NCI-H2196 (cell line): ENCODE measurements around the gene TSPAN9.

Source experiments
- DNase-seq: peaks from one replicate; lab custom pipeline; 2025; ENCODE audit not compliant: unreplicated experiment; lab: John Stamatoyannopoulos, UW

The TSPAN9 gene

DNA sequence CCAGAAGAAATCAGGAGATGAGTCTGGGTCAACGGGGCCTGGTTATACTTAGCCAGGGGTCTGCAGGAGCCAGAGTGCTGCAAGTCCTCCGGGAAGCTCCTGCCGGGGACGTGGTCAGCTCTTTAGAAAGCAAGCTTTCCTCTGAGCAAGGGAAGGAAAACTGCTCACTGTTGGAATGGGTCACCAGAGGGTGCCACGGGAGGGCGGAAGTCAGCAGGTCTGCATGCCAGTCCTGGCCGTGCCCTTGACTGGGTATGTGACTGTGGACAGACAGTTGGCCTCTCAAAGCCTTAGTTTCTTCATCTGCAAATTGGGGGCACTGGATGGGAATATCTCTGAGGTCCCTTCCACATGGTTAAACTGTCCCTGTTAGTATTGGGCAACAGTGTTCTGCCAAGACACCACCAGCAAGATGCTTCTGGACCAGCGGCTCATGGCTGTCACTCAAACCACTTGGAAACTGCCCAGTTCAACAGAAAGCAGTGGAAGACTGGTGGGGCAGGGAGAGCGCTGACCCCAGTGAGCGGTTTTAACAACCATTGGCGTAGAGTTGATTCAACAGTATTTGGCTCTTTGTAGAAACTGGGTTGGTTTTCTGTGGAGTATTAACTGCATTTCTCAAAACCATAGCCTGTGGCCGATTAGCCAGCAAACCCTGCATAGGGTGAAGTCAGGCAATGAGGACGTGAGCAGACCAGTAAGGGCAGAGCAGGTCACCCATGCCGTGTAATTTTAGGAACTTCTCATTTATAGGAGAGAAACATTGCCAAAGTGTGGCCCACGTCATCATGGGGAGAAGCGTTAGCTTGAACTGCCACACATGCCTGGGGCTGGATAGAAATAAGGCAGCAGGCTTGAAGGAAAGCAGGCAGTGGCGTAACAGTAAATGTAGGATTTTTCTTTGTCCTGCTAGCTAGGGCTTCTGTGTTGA, 249.9 kb downstream of the TSPAN9 start:
- DNase-seq: no peak

DNA sequence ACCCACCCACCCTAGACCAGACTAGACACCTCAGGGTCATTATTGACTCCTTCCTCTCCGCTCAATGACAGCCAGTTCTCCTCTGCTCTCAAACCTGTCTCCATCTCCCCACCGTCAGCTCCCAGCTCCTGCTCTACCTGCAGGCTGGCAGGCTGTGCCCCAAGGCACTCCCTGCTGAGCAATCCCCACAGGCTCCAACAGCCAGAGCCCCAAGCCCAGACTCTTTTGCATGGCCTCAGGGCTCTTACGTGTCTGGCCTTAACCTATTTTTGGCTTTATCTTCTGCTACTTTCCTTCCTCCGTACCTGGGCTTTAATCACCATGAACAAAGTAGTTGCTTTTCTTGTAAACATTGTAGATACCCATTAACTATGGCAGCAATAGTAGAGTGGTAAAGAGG, 250.9 kb downstream of the TSPAN9 start:
- no peak for DNase-seq

DNA sequence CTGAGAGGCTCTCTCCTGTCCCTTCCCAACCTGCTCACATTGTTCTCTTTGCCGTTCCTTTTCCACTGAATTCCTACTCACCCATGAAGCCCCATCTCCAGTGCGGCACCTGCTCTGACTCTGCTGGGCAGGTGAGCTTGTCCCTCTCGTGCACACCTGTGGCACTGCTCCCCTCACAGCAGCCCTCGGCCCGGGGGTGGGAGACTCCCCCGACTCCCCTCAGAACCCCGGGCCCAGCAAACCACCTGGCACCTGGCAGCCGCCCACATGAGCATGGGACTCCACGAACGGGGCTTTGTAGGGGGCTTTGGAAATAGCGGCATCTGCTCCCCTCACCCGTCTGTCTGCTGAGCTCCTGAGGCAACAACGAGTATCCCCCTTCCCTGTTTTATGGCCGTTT, 251.4 kb downstream of the TSPAN9 start:
- DNase-seq: no peak

DNA sequence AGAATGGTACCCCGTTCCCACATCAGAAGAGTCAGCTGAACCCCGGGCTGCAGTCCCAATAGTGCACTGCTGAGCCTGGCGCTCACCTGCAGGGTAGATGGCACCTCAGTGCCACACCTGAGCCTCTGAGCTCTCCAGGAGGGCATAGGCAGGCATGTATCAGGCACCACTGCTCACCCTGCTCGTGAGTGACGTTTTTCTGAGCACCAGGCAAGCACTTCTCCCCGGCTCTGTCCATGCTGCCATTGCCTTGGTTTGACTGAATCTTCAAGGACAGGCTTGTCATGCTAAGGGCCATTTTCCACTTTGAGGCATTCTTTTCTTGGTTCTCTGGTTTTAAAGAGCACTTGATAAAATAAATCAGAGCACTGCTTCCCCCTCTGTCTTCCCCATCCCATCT, 252.2 kb downstream of the TSPAN9 start:
- DNase-seq: no peak

DNA sequence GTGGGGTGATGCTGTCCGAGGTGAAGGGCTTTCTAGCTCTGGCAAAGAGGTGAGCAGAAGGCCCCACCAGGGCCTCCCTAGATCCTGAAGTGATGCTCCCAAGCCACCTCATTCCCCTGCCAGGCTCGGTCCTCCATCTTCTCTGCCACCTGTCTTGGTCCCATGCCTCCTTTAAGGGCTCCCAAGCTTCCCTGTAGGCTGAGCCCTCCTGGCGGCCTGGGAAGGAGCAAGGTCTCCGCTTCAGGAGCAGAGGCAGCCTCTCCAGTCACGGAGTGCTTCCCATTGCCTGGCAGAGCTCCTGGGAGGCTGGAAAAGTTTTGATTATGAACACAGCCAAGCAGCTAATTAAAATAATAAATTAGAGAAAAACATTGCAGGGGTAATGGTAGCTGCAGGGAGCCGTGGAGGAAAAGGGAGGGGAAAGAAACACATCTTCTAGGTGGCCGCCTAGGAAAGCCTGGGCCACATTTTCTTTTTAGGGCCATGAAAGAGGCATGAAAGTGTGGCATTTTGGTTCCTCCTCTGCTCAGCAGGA, 253.9 kb downstream of the TSPAN9 start:
- no peak for DNase-seq

DNA sequence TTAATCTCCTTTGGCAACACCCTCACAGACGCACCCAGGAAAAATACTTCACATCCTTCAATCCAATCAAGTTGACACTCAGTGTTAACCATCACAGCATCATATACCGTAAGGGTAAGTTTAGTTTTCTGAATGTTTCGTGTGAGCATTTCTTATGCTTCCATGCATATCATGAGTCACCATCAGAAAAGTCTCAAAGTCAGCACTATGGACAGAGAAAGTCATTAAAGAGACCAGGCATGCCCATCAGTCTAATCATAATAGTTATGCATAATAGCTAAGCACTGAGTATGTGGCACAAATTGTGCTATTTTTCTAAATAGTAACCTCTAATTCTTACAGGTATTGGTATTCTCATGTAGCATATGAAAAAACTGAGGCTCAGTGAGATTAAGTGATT, 255.0 kb downstream of the TSPAN9 start:
- DNase-seq: no peak

DNA sequence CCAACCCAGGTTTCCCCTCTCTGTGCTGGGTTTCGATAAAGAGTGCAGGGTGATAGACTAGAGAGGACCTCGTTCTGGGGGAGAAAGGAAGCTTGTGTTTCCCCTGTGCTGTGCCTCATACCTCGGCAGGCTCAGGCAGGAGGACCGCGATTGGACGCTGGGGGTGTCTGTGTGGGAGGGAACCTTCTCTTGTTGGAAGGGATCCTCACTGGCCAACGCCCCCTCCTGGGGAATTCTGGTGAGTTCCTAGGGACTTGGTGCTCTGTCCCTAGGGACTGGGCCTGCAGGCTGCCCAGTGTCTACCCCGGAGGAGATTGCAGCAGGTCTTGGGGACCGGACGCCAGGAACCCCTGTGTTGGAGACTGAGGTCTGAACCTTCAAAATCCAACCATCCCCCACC, 256.4 kb downstream of the TSPAN9 start:
- no peak for DNase-seq

DNA sequence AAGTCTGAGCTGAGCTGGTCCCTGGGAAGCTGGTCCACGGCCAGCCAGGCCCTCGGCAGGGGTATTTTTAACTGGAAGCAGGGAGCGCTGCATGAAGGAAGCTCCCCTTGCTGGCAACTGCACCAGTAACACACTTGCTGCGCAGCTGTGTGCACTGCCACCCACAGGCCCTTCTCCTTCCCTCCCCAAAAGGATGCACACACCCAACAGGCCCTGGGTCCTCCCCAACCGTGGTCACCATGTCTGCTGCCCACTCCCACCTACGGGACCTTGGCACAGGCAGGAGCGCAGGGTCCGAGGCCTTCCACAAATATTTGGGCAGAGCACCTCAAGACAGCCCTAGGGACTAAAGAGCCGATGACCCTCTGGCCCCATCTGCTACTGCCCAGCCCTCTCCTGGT, 256.8 kb downstream of the TSPAN9 start:
- DNase-seq: no peak

DNA sequence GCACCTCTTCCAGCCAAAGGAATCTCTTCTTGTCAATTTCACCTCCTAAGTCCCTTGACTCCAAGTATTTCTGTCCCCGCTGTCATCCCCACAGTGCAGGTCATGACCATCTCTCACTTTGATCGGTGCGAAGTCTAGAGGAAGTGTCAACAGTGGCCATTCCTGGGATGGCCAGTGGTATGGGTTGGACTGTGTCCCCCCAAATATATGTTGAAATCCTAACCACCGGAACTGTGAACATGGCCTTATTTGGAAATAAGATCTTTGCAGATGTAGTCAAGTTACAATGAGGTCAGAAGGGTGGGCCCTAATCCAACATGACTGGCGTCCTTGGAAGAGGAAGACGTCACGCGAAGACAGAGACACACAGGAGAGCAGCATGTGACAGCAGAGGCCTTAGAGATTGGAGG, 257.9 kb downstream of the TSPAN9 start:
- DNase-seq: no peak
